PC-3 (cell line): ENCODE results near the gene GPC6. TPM values are rescaled to one million over a fixed set of nuclear protein-coding genes. Genes with fewer than 3 reads are reported as not detected.

Source experiments
- ATAC-seq: fragments of 200-7000 bp; cut with Tn5 transposase; 2 replicates; pipeline ENCODE4 v1.9.1; 2020; ENCODE audit warnings: mild to moderate bottlenecking, moderate library complexity
- BruUV-seq: library from RNA; stranded (reverse); fragments of 400-500 nt; replicated peaks from 2 replicates; lab custom pipeline; 2021; lab: Mats Ljungman, UMichigan
- CTCF ChIA-PET: fragments of 300-600 bp; sonication (Branson Sonifier 250); formaldehyde crosslinking; loops from one replicate; lab custom pipeline; 2022; ENCODE audit warnings: antibody characterized with exemption; lab: Charles Lee
- POLR2A ChIA-PET: fragments of 300-600 bp; sonication (Branson Sonifier 250); formaldehyde crosslinking; loops from one replicate; lab custom pipeline; 2022; ENCODE audit warnings: antibody characterized with exemption; ENCODE audit not compliant: unreplicated experiment; lab: Charles Lee
- DNase-seq: peaks from one replicate; pipeline ENCODE4 v3.0.0-alpha.2; 2015
- H2AFZ ChIP-seq: fragments of 300-600 bp; sonication (generic); 2 replicates; pipeline ENCODE4 v1.6.0; 2016; ENCODE audit warnings: antibody characterized with exemption, low read length
- H3F3A ChIP-seq: fragments of 300-600 bp; sonication (generic); one replicate; pipeline ENCODE4 v1.6.0; 2017; ENCODE audit warnings: antibody characterized with exemption, low read length, control low read depth, mild to moderate bottlenecking; ENCODE audit not compliant: unreplicated experiment
- H3K27ac ChIP-seq: fragments of 300-600 bp; sonication (generic); 2 replicates; pipeline ENCODE4 v1.5.1; 2016; ENCODE audit warnings: mild to moderate bottlenecking, low read length
- H3K27me3 ChIP-seq: fragments of 300-600 bp; sonication (generic); 2 replicates; pipeline ENCODE4 v1.6.1; 2016; ENCODE audit warnings: low read length, mixed read lengths
- H3K36me3 ChIP-seq: fragments of 300-600 bp; sonication (generic); 2 replicates; pipeline ENCODE4 v1.6.1; 2016; ENCODE audit warnings: low read depth, mixed run types, low read length, mixed read lengths
- H3K4me1 ChIP-seq: fragments of 300-600 bp; sonication (generic); 2 replicates; pipeline ENCODE4 v1.5.1; 2016; ENCODE audit warnings: low read length; ENCODE audit not compliant: insufficient read depth
- H3K4me2 ChIP-seq: fragments of 300-600 bp; sonication (generic); 2 replicates; pipeline ENCODE4 v1.6.0; 2016; ENCODE audit warnings: low read length
- H3K4me3 ChIP-seq: fragments of 300-600 bp; sonication (generic); 2 replicates; pipeline ENCODE4 v1.5.1; 2016; ENCODE audit warnings: mild to moderate bottlenecking, low read length, mixed read lengths
- H3K79me2 ChIP-seq: fragments of 300-600 bp; sonication (generic); 2 replicates; pipeline ENCODE4 v1.6.1; 2017; ENCODE audit warnings: low read length, mixed read lengths
- H3K9ac ChIP-seq: fragments of 300-600 bp; sonication (generic); 2 replicates; pipeline ENCODE4 v1.6.0; 2016; ENCODE audit warnings: mild to moderate bottlenecking, low read length
- H3K9me2 ChIP-seq: fragments of 300-600 bp; sonication (generic); replicated peaks from 2 replicates; pipeline ENCODE4 v1.6.1; 2016; ENCODE audit warnings: mixed run types, low read length, mixed read lengths
- H3K9me3 ChIP-seq: fragments of 300-600 bp; sonication (generic); 2 replicates; pipeline ENCODE4 v1.6.1; 2016; ENCODE audit warnings: low read length, mixed read lengths
- H4K20me1 ChIP-seq: fragments of 300-600 bp; sonication (generic); 2 replicates; pipeline ENCODE4 v1.6.1; 2016; ENCODE audit warnings: low read length, mixed read lengths
- EZH2 ChIP-seq: fragments of 300-600 bp; sonication (generic); IDR thresholded peaks from one replicate; pipeline ENCODE4 v1.6.1; 2017; ENCODE audit warnings: antibody characterized with exemption, mild to moderate bottlenecking, low read length; ENCODE audit not compliant: unreplicated experiment
- EZH2phosphoT487 ChIP-seq: fragments of 300-600 bp; sonication (generic); IDR thresholded peaks from 2 replicates; pipeline ENCODE4 v1.6.1; 2018; ENCODE audit warnings: mild to moderate bottlenecking, antibody characterized with exemption, low read length, borderline replicate concordance
- intact Hi-C: fragments of 100-400 bp; cut with micrococcal nuclease; formaldehyde crosslinking; loops from 2 replicates; pipeline ENCODE4 v1.9.0; 2023
- total RNA-seq: library from RNA; depleted of rRNA; stranded (reverse); fragments of >200 nt; gene quantifications from 2 replicates; pipeline ENCODE4 v1.2.3, GENCODE V29; 2014
- TF ChIP-seq, protein P1 (sequence below): fragments of 300-600 bp; sonication (generic); conservative IDR thresholded peaks from 2 replicates; pipeline ENCODE4 v1.5.1; 2017; ENCODE audit warnings: antibody characterized with exemption, low read depth, mild to moderate bottlenecking, low read length

The GPC6 gene
- total RNA-seq, 1 experiment from 2014 or later: 3.5 TPM

- Histone ChIP-seq H3K4me3 (no peak overlapping the region), H3F3A (no peaks in the 10 kb centered on the region), H3K9me2 (no peaks in the 10 kb centered on the region), H3K79me2 (no peaks in the 10 kb centered on the region), H3K4me2 (no peak overlapping the region), H4K20me1 (no peaks in the 10 kb centered on the region), H3K9me3 (no peaks in the 10 kb centered on the region), H3K27ac (no peak overlapping the region), H3K4me1 (peaks cover 5% of the 10 kb centered on the region; the same call in 1 of the 2 replicates), H3K27me3 (no peaks in the 10 kb centered on the region), H3K9ac (no peak overlapping the region), H2AFZ (no peak overlapping the region), H3K36me3 (no peaks in the 10 kb centered on the region)
- intact Hi-C loops: loop anchor here (5.0 kb wide), 1 partner anchor 144 kb away; no protein-coding TSS in a partner anchor
- POLR2A ChIA-PET: no interaction called here
- no peak for TF ChIP-seq EZH2
- no peak for TF ChIP-seq EZH2phosphoT487
- TF ChIP-seq, protein P1, sequence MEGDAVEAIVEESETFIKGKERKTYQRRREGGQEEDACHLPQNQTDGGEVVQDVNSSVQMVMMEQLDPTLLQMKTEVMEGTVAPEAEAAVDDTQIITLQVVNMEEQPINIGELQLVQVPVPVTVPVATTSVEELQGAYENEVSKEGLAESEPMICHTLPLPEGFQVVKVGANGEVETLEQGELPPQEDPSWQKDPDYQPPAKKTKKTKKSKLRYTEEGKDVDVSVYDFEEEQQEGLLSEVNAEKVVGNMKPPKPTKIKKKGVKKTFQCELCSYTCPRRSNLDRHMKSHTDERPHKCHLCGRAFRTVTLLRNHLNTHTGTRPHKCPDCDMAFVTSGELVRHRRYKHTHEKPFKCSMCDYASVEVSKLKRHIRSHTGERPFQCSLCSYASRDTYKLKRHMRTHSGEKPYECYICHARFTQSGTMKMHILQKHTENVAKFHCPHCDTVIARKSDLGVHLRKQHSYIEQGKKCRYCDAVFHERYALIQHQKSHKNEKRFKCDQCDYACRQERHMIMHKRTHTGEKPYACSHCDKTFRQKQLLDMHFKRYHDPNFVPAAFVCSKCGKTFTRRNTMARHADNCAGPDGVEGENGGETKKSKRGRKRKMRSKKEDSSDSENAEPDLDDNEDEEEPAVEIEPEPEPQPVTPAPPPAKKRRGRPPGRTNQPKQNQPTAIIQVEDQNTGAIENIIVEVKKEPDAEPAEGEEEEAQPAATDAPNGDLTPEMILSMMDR: no peak
- peak; percentile 49 for DNase-seq
- ATAC-seq: peak; percentile 61; the same call in 1 of the 2 replicates
- no TSS peak for BruUV-seq
- CTCF ChIA-PET: no interaction called here
Observed at GRCh38 chr13:94335761-94336526, 1109.3 kb downstream of the GPC6 start.

GRCh38 chr13:94339116-94339687 lies 1112.6 kb downstream of the GPC6 start:
- Histone ChIP-seq H3K9me2 (no peaks in the 10 kb centered on the region), H3K4me2 (no peak overlapping the region), H3K36me3 (no peaks in the 10 kb centered on the region), H3K79me2 (no peaks in the 10 kb centered on the region), H3K27ac (no peak overlapping the region), H3K9me3 (no peaks in the 10 kb centered on the region), H3K9ac (no peak overlapping the region), H2AFZ (no peak overlapping the region), H3K4me3 (no peak overlapping the region), H3F3A (no peaks in the 10 kb centered on the region), H3K27me3 (no peaks in the 10 kb centered on the region), H3K4me1 (peaks cover 5% of the 10 kb centered on the region; the same call in 1 of the 2 replicates), H4K20me1 (no peaks in the 10 kb centered on the region)
- TF ChIP-seq EZH2 (no peak), EZH2phosphoT487 (no peak)
- ATAC-seq (no peak), DNase-seq (no peak)
- CTCF ChIA-PET: no interaction called here
- intact Hi-C loops: loop anchor here (5.0 kb wide), 1 partner anchor 147 kb away; no protein-coding TSS in a partner anchor
- BruUV-seq: no TSS peak
- POLR2A ChIA-PET: no interaction called here

GRCh38 chr13:94342436-94343242 lies 1116.0 kb downstream of the GPC6 start:
- Histone ChIP-seq H3K27me3 (no peaks in the 10 kb centered on the region), H3K4me2 (no peak overlapping the region), H3K36me3 (no peaks in the 10 kb centered on the region), H2AFZ (no peak overlapping the region), H3K27ac (no peak overlapping the region), H3K79me2 (no peaks in the 10 kb centered on the region), H3K9ac (no peak overlapping the region), H3K4me3 (no peak overlapping the region), H4K20me1 (no peaks in the 10 kb centered on the region), H3K9me2 (no peaks in the 10 kb centered on the region), H3F3A (no peaks in the 10 kb centered on the region), H3K9me3 (no peaks in the 10 kb centered on the region), H3K4me1 (0 out of 2 replicates have a peak, but pooled peaks cover 4% of the 10 kb centered on the region)
- CTCF ChIA-PET: no interaction called here
- no TSS peak for BruUV-seq
- POLR2A ChIA-PET: no interaction called here
- ATAC-seq (no peak), DNase-seq (no peak)
- TF ChIP-seq EZH2phosphoT487: no peak
- no peak for TF ChIP-seq EZH2
- TF ChIP-seq, protein P1: no peak
- intact Hi-C loops: loop anchor here (10.0 kb wide), 1 partner anchor 268 kb away; no protein-coding TSS in a partner anchor
